NCI-H446 treated with DMSO at 0.1 percent for 48 hours (cell line): ENCODE data around the gene NPSR1.
"Not testable (repeated sequence)": the region's sequence is repeated elsewhere in the genome, so short reads cannot be mapped to it uniquely, and the experiment has no call there.

Experiments
- DNase-seq: peaks from one replicate; lab custom pipeline; 2025; lab: John Stamatoyannopoulos, UW

NPSR1 gene, protein sequence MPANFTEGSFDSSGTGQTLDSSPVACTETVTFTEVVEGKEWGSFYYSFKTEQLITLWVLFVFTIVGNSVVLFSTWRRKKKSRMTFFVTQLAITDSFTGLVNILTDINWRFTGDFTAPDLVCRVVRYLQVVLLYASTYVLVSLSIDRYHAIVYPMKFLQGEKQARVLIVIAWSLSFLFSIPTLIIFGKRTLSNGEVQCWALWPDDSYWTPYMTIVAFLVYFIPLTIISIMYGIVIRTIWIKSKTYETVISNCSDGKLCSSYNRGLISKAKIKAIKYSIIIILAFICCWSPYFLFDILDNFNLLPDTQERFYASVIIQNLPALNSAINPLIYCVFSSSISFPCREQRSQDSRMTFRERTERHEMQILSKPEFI

DNA sequence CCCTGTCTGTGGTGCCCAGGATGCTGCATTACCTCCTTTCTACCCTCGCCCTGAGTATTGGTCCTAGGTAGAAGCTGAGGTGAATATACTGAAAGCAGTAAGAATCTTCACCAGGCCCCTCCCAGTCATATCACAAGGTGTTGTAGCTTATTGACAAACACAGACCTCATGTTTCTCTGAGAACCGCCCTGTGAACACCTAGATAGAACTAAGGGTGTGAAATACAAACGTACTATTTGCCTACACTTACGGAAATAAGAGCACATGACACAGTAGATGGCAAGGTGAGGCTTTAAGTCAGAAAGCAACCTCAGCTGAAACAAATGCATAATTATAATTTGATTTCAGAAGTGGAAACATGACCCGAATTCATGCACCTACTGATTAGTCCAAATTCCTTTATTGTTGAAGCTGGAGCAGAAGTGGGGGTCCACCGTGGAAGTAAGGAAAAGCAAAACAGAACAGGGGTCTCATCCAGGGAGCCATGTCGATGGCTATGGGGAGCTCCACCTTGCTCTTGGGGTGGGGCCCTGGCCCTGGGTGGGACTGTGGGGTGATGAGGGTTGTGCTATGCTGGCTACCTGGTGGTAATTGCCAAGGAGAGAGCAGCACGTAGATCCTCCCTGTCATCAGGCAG is at the start of gene NPSR1:
Gene NPSR1, plus strand, starts transcription at position 587 of the 637 bp plus-strand sequence. CDS start 195 bp downstream, outside the sequence.
- no peak for DNase-seq

GRCh38 chr7:34612661-34613060 is 45.4 kb upstream of the NPSR1 start:
- no peak for DNase-seq

GRCh38 chr7:34620425-34620824 is 37.6 kb upstream of the NPSR1 start:
- DNase-seq = no peak

DNA sequence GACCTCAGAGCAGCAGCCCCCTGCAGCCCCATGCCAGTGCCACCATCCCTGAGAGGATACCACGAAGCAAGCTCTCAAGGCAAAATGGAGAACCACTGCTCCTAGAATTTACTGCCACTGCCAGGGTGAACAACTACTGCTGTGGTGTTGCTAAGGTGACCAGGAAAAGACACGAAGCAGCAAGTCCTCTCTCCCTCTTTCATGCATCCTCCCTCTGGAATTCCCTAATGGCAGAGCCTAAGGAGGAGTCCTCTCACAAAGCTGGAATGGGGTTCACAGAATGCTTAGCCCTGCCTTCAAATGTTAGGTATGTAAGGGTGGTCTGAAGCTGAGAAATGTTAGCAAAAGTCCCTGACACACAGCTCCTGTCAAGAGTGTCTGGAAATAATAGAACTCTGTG is 35.8 kb upstream of the NPSR1 start:
- no peak for DNase-seq

- DNase-seq = no peak
Measured at GRCh38 chr7:34622771-34623250, 35.2 kb upstream of the NPSR1 start.

DNA sequence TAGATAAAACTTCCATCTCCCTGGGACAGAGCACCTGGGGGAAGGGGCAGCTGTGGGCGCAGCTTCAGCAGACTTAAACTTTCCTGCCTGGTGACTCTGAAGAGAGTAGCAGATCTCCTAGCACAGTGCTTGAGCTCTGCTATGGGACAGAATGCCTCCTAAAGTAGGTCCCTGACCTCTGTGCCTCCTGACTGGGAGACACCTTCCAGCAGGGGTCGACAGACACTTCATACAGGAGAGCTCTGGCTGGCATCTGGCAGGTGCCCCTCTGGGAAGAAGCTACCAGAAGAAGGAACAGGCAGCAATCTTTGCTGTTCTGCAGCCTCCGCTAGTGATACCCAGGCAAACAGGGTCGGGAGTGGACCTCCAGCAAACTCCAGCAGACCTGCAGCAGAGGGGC is 29.4 kb upstream of the NPSR1 start:
- DNase-seq = not testable (repeated sequence)

DNA sequence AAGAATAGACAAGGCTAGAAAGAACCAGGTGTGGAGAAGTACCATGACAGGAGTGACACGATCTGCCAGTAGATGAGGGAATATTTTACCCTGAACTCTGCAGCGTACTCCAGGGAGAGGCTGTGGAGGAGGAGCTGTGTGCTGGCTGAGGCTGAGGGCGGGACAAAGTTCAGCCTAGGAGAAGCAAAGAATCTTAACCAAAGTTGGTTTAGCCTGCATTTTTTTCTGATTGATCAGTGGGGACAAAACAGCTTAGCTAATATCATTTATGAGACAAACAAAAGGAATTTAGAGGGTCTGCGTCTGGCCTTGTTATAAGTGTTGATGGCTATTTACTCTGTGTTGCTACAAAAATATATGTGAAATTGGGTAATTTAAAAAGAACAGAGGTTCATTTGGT is 5.2 kb upstream of the NPSR1 start:
- DNase-seq = no peak

DNA sequence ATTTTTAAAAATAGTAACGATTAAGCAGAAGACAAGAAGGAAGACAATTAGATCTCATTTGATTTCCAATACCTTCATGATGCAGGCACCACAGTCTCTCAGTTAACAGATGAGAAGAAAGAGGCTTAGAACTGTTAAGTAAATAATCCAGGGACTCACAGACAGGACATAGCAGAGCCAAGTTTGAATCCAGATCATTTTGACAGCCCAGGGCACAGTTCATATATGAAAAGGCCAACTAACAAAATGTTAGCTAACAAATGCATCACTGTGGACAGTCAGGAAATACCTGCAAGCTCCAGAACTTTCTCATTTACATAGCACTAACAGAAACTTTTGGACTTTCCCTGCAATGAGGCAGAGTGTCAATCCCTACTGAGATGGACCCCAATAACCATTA is 4.2 kb upstream of the NPSR1 start:
- no peak for DNase-seq

GRCh38 chr7:34655384-34655783 is 2.6 kb upstream of the NPSR1 start:
- DNase-seq = peak; percentile 4

DNA sequence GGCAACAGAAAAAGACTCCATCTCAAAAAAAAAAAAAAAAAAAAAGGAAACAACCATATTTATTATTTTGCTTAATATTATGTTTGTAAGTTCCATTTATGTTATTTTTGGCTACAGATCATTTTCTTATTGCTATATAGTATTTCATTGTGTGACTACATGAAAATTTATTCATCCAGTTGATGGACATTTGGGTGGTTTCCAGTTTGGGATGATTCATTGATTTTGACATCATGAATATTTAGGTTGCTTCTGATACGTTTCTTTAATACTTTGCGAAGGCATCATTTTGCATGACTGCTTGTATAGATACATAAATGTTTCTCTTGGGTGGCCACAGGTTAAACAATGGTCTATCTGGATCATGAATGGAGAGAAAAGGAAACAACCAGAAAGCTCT is 2.0 kb upstream of the NPSR1 start:
- DNase-seq = no peak

- DNase-seq = no peak
Measured at GRCh38 chr7:34659472-34660075, 1.6 kb downstream of the NPSR1 start.

GRCh38 chr7:34662058-34662708 is 4.2 kb downstream of the NPSR1 start:
- no peak for DNase-seq

DNA sequence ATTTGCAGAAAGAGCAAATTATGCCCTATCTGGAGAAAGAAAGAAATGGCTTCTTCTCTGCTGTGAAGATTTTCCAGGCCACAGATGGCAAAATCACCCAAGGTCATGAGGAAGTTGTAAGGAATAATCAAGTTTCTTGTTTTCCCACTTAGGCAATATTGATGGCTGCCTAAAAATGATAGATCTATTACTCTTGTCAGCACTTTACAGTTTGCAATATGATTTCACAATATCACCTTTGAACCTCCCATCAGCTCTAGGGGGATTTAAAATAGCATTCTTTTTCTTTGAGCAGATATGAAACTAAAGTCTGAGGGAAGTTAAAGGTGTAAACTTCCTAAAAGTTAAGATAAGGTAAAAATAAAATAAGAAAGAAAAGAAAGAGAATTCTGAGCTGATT is 6.7 kb downstream of the NPSR1 start:
- no peak for DNase-seq

DNA sequence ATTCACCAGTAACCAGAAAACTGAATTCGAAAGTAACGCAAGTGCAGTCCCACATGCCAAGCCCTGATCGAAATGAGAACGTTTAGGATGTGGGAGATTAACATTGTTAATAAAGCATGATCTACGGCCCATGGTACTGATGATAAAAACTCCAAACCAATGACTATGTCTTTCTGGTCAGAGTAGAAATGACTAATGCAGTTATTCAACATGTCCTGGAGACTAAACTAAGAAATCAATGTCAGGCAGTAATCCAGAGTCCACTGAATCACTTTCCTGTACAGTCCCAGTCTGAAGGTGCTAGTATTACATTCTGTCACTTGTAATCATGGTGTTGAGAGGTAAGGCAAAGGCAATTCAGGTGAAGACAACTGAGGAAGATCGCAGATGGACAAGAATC is 14.4 kb downstream of the NPSR1 start:
- DNase-seq = no peak

DNA sequence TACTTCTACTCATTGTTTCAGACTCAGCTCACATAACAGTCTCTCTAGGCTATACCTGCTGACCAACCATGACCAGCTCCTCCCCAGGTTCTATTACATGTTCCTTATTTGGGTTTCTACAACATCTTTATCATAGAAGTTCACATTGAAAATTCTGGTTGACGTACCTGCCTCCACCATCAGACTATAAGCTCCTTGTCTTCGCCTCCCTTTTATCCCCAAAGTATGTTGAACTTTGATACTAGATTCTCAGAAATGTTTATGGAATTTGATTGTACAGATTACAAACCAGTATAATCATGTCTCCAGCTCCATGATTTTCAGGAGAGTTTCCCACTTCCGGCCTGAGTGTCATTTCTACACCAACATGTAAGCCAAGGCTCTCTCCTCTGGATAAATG is 15.0 kb downstream of the NPSR1 start:
- DNase-seq = no peak

- DNase-seq = peak; percentile 11
Measured at GRCh38 chr7:34675749-34676374, 17.8 kb downstream of the NPSR1 start.

DNA sequence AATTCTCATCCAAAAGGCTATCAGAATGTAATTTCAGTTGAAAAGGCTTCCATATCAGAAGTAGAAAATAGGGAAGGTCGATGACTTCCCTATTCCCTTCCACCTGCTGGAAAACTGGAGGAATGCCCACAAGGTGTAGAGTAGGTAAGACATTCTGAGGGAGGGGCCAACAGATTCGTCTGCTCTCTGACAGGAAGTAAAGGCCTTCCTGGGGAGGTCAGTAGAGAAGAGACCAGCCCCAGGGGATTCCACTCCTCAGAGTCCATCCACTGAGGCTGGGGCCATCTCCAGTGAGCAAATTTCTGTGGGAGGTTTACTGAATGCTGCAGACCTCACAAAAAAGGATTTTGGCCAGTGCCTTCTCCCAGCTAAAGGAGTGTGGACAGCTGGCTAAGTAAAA is 19.5 kb downstream of the NPSR1 start:
- DNase-seq = no peak

DNA sequence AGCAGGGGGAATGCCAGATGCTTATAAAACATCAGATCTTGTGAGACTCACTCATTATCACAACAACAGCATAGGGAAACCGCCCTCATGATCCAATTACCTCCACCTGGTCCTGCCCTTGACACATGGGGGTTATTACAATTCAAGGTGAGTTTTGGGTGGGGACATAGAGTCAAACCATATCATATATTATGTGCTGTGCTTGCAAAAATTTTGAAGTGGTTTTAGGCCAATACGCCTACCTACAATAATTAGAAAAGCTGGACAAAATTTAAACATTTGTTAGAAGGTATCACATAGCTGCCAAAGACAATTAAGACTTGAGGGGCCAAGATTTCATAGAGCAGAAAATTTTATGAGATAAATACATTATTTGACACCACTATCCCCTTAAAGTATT is 29.5 kb downstream of the NPSR1 start:
- no peak for DNase-seq

DNA sequence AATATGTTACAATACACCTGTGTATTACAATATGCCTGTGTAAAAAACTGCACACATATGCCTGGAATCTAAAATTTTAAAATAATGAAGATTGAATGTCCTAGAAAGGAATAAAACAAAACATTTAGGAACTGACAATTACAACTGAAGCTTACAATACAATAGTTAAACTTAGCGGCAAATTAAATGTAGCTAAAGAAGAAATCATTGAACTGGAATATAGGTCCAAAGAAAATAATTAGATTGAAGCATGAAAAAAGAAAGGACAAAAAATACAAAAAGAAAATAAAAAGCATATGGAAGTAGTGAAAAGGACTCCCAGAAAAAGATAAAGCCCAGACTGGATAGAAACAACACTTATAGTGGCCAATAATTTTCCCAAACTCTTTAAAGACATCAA is 38.4 kb downstream of the NPSR1 start:
- no peak for DNase-seq

DNA sequence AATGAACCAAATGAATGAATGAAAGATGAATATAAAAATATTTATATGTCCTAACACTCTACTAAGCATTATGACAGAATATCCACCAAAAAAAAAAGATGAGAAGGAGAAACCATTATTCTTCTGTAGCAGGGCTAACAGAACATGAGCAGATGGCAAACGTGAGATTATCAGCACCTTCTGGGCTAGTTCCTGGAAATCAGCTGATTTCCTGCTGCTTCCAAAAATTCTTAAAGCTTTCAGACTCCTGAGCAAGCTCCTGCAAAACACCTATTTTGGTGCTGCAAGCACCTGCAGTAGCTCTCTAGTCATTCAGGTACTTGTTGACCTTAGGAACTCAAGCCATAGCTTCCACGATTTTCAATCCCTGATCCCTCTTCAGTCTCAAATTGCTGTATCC is 51.8 kb downstream of the NPSR1 start:
- no peak for DNase-seq

DNA sequence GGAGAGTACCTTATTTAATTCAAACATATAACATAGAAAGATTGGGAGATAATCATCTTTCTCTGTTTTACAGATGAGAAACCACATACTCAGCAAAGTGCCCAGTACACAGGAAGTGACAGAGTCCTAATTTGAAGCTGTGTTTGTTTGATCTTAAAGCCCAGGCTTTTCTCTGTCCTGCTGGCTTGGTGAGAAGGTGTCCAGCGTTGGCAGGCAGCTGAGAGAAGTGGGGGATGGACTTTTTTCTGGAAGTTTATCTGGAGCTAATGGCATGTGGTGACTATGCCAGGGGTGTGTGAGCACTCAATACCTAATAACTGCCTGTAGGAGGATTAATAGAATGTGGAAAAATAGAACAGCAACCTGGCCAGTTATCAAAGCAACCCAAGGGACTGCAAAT is 60.8 kb downstream of the NPSR1 start:
- no peak for DNase-seq

GRCh38 chr7:34719636-34720035 is 61.6 kb downstream of the NPSR1 start:
- no peak for DNase-seq
